Endothelial cell of umbilical vein (primary cell): ENCODE data around the gene LPP. TPM values are rescaled to one million over a fixed set of nuclear protein-coding genes. Genes with fewer than 3 reads are reported as not detected.

Experiments
- BruUV-seq: library from RNA; stranded (reverse); fragments of 400-500 nt; replicated peaks from 2 replicates; lab custom pipeline; 2021; lab: Mats Ljungman, UMichigan
- CTCF ChIA-PET: fragments of 300-600, 350-600 bp; sonication (Branson Sonifier 250); formaldehyde crosslinking; loops from one replicate; lab custom pipeline; 2021; ENCODE audit warnings: antibody characterized with exemption, inconsistent platforms; lab: Charles Lee
- POLR2A ChIA-PET: fragments of 300-600, 350-600 bp; sonication (Branson Sonifier 250); formaldehyde crosslinking; loops from one replicate; lab custom pipeline; 2021; ENCODE audit warnings: antibody characterized with exemption, inconsistent platforms; lab: Charles Lee
- DNase-seq: peaks from one replicate; pipeline ENCODE4 v3.0.0-alpha.2; 2011; ENCODE audit warnings: low read depth, low spot score
- FAIRE-seq: peaks from 2 replicates; lab custom pipeline; 2011; peaks lifted over from hg19 to GRCh38; lab: Jason Lieb, UNC
- H2AFZ ChIP-seq: 2 replicates; pipeline ENCODE4 v1.6.0; 2012; ENCODE audit warnings: low read depth, low read length, control low read depth, inconsistent platforms
- H3K27ac ChIP-seq: 2 replicates; pipeline ENCODE4 v1.5.1; 2011; ENCODE audit warnings: low read depth, mild to moderate bottlenecking, control low read depth, low read length, moderate library complexity; ENCODE audit not compliant: insufficient read depth
- H3K27me3 ChIP-seq, 2 experiments: 2 replicates each; pipeline versions ENCODE4 v1.6.0 to v1.6.1; 2011; ENCODE audit warnings: low read length in 2 of 2, mixed read lengths in 1 of 2; ENCODE audit not compliant: control insufficient read depth in 2 of 2, insufficient read depth in 2 of 2
- H3K36me3 ChIP-seq, 2 experiments: 2 replicates in 1 of 2; 3 replicates in 1 of 2; pipeline ENCODE4 v1.5.1; 2011; ENCODE audit warnings: low read length in 2 of 2, mild to moderate bottlenecking in 1 of 2, moderate library complexity in 1 of 2; ENCODE audit not compliant: control insufficient read depth in 2 of 2, insufficient read depth in 2 of 2; ENCODE audit errors: extremely low read depth in 1 of 2
- H3K4me1 ChIP-seq: 3 replicates; pipeline ENCODE4 v1.5.1; 2011; ENCODE audit warnings: mild to moderate bottlenecking, low read length; ENCODE audit not compliant: control insufficient read depth, insufficient read depth; ENCODE audit errors: extremely low read depth
- H3K4me2 ChIP-seq: 2 replicates; pipeline ENCODE4 v1.6.1; 2011; ENCODE audit warnings: low read length, control low read depth, mixed read lengths; ENCODE audit not compliant: insufficient read depth
- H3K4me3 ChIP-seq, 3 experiments: fragments of 200-600 bp in 1 of 3; sonication (generic), shearing (Covaris generic) in 1 of 3; replicated peaks in 1 of 3; 2 replicates each; pipeline ENCODE4 v1.5.1; 2011 to 2016; ENCODE audit warnings: control low read depth in 3 of 3, low read length in 3 of 3, mild to moderate bottlenecking in 2 of 3, inconsistent platforms in 1 of 3, low read depth in 1 of 3, moderate library complexity in 1 of 3; ENCODE audit not compliant: insufficient read depth in 1 of 3
- H3K79me2 ChIP-seq: 2 replicates; pipeline ENCODE4 v1.6.0; 2012; ENCODE audit warnings: low read length, inconsistent platforms; ENCODE audit not compliant: control insufficient read depth, insufficient read depth
- H3K9ac ChIP-seq: replicated peaks from 2 replicates; pipeline ENCODE3; 2011; ENCODE audit warnings: low read length, control low read depth; ENCODE audit not compliant: insufficient read depth; ENCODE audit errors: extremely low read depth
- H3K9me1 ChIP-seq: replicated peaks from 3 replicates; pipeline ENCODE4 v1.6.0; 2011; ENCODE audit warnings: mild to moderate bottlenecking, low read length; ENCODE audit not compliant: control insufficient read depth, insufficient read depth; ENCODE audit errors: extremely low read depth
- H3K9me3 ChIP-seq: replicated peaks from 2 replicates; pipeline ENCODE4 v1.5.1; 2012; ENCODE audit warnings: low read length, inconsistent platforms; ENCODE audit not compliant: control insufficient read depth, insufficient read depth
- H4K20me1 ChIP-seq: replicated peaks from 2 replicates; pipeline ENCODE3; 2011; ENCODE audit warnings: mild to moderate bottlenecking, low read length; ENCODE audit not compliant: control insufficient read depth, insufficient read depth; ENCODE audit errors: extremely low read depth
- CTCF ChIP-seq, 2 donors: IDR thresholded peaks; 1 replicate in 1 of 2; 2 replicates in 1 of 2; pipeline ENCODE4 v1.5.1; 2011; ENCODE audit warnings: low read length in 2 of 2, mild to moderate bottlenecking in 2 of 2, moderate library complexity in 2 of 2, control low read depth in 1 of 2, inconsistent platforms in 1 of 2, low read depth in 1 of 2; ENCODE audit not compliant: insufficient read depth in 1 of 2; ENCODE audit errors: extremely low read depth in 1 of 2
- EZH2 ChIP-seq: IDR thresholded peaks from 2 replicates; pipeline ENCODE4 v1.6.1; 2012; ENCODE audit warnings: borderline replicate concordance, low read depth, mild to moderate bottlenecking, moderate library complexity, low read length, inconsistent platforms; ENCODE audit not compliant: severe bottlenecking
- FOS ChIP-seq: IDR thresholded peaks from 2 replicates; pipeline ENCODE4 v1.6.1; 2011; ENCODE audit warnings: mild to moderate bottlenecking, low read length, moderate library complexity, borderline replicate concordance; ENCODE audit not compliant: insufficient read depth
- GATA2 ChIP-seq: IDR thresholded peaks from 2 replicates; pipeline ENCODE4 v1.7.0; 2011; ENCODE audit warnings: low read depth, mild to moderate bottlenecking, moderate library complexity, mixed read lengths, low read length; ENCODE audit not compliant: insufficient read length, insufficient read depth
- JUN ChIP-seq: IDR thresholded peaks from 2 replicates; pipeline ENCODE4 v1.6.1; 2011; ENCODE audit warnings: borderline replicate concordance, low read depth; ENCODE audit not compliant: insufficient read length, insufficient read depth
- MYC ChIP-seq: IDR thresholded peaks from one replicate; pipeline ENCODE4 v1.6.1; 2011; ENCODE audit warnings: mild to moderate bottlenecking, low read depth, low read length
- POLR2A ChIP-seq: IDR thresholded peaks from 2 replicates; pipeline ENCODE4 v1.6.1; 2012; ENCODE audit warnings: low read depth, mild to moderate bottlenecking, control low read depth, low read length
- POLR2AphosphoS5 ChIP-seq: IDR thresholded peaks from 2 replicates; pipeline ENCODE4 v1.6.1; 2012; ENCODE audit warnings: low read depth, mild to moderate bottlenecking, control low read depth, low read length, moderate library complexity; ENCODE audit not compliant: insufficient read depth
- dilution Hi-C: fragments of 300-500 bp; cut with MboI; formaldehyde crosslinking; loops from one replicate; pipeline ENCODE4 v1.15.0; 2019; ENCODE audit warnings: low sequenced_read_pairs; ENCODE audit not compliant: extremely low pct_ligation_motif_present
- intact Hi-C: fragments of 100-400 bp; cut with micrococcal nuclease; formaldehyde crosslinking; loops from one replicate; pipeline ENCODE4 v1.10.0; 2022
- polyA plus RNA-seq, 4 experiments: library from polyadenylated mRNA; depleted of rRNA in 3 of 4; stranded (reverse) in 3 of 4; unstranded in 1 of 4; fragments of >200 nt; gene quantifications; 2 replicates each; pipeline versions ENCODE4 v1.2.1 to v1.2.3, GENCODE V29; 2011 to 2012; ENCODE audit warnings: missing spikeins in 1 of 4
- total RNA-seq: library from RNA; stranded (reverse); gene quantifications from 2 replicates; pipeline ENCODE4 v1.2.3, GENCODE V29; 2021
- TF ChIP-seq, protein P1 (sequence below): IDR thresholded peaks from 2 replicates; pipeline ENCODE4 v1.6.1; 2011; ENCODE audit not compliant: insufficient read depth, insufficient read length

Gene LPP
- total and polyA plus RNA-seq, 2 donors (not counting 3 experiments of a cell fraction or from before 2014, with no cell fraction given) = 16.9 to 153 TPM

- Histone ChIP-seq H3K9ac (no peak overlapping the region), H2AFZ (no peak overlapping the region), H4K20me1 (no peaks in the 10 kb centered on the region), H3K4me3 (no peak overlapping the region), H3K79me2 (no peaks in the 10 kb centered on the region), H3K36me3 (peaks cover 0 to 7% of the 10 kb centered on the region in 2 experiments), H3K4me1 (no peaks in the 10 kb centered on the region), H3K9me3 (no peaks in the 10 kb centered on the region), H3K9me1 (peaks cover 3% of the 10 kb centered on the region), H3K4me2 (no peak overlapping the region), H3K27ac (no peak overlapping the region), H3K27me3 (no peaks in the 10 kb centered on the region)
- ChIA-PET POLR2A (no interaction called here), CTCF (no interaction called here)
- BruUV-seq = no TSS peak
- FAIRE-seq (peak; percentile 24), DNase-seq (no peak)
- TF ChIP-seq CTCF (IDR thresholded peaks at IDR 0.05; ENCODE audit: extremely low read depth in 1 of 2, insufficient read depth in 1 of 2, low read depth in 1 of 2, low read length in 2 of 2) (no peak), POLR2AphosphoS5 (no peak), FOS (no peak), EZH2 (no peak), JUN (no peak), GATA2 (no peak), POLR2A (no peak), MYC (no peak)
- TF ChIP-seq, protein P1, sequence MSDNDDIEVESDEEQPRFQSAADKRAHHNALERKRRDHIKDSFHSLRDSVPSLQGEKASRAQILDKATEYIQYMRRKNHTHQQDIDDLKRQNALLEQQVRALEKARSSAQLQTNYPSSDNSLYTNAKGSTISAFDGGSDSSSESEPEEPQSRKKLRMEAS = no peak
- intact Hi-C loops = no loop called here
- dilution Hi-C loops = no loop called here
Measured at GRCh38 chr3:188403404-188403803, 249.4 kb downstream of the LPP start.
